Measurements from ENCODE around the gene M1AP.

M1AP gene

DNA sequence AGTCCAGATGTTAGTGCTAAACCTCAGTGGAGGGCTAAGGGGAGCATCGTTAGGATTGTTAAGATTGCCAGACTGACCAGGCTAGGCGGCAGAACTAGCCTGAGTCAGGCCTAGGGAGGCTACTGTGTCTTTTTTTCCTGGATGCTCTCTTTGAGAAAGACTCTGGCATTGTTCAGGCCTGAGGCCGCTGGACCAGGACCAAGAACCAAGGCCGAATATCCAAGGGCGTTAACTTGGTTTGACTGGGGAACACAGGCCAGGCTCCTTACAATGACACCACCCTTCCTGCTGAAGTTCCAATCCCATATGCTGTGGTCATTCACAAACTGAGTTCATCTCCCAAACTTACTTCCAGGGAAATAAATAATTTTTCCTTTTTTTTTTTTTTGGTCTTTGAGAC, 107.8 kb downstream of the M1AP start:
- DNase-seq, result no peak

DNA sequence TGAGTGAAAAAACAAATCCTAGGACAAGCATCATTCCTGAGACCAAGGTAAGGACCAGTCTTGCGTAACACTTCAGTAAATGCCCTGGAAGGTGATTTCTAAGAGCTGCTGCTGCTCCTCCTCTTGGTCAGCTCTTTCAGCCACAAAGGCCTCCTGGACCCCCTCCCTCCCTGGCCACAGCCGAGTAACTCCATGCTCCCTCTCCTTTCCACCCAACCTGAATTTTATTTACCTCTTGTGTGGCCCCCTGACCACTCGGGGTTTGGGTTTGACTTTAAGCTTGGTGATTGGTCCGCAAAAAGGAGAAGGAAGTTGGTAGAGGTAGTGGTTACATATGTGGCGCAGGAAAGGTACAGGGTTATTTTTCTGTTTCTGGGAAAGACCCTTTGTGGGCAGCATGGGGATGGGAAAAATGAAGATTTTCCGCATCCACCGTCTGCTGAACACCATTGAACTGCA, 109.2 kb downstream of the M1AP start:
- DNase-seq, result no peak

DNA sequence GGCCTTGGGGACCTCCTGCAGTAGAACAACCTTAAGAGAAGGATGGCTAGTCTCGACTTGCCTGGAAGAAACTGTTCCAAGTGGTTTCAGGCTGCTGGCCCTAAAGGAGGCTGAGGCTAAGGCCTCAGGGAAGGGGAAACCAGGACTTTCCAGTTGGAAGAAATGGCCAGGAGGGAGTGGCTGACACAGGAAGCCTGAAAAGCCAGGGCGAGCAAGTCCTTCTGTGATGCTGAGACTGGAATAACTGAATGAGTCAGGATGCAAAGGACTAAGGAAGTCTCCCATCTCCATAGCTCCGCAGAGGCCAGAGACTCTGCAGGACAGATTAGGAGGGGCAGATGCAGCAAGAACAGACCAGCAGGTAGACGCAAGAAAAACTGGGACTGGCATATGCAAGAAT, 111.0 kb downstream of the M1AP start:
- no peak for DNase-seq

DNA sequence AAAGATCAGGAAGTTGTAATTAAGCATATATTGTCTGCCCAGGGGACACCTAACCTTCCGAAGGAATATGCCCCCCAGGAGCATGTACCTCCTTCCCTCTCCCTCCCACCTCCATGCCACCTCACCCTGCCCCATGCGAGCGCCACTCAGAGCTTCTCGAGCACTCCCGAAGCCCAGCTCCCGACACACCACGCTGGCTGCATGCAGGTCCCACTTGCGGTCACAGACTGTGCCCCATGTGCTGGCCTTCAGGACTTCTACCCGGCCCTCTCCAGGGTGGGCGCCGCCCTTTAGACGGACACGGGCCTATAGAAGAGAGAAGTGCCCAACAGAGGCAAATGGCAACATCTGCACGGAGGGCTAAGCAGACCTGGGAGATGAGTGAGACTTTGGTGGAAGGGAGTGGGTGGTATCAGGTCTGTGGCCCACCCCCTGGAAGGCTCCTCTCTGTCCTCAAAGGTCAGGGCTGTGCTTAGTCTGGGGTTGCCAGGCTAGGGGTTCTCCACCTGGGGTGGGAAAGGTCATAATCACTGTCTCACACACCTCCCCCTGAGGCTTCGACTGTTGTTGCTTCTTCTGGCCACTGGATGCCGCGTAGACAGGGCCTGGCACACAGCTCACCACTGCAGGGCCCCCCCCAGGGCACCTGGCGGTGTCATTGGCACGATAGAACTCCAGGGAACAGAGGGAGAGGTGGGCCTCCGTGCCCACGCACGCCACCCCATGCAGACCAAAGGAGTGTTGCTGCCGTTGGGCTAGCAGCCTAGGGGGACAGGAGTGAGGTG, 111.8 kb downstream of the M1AP start:
- no peak for DNase-seq

DNA sequence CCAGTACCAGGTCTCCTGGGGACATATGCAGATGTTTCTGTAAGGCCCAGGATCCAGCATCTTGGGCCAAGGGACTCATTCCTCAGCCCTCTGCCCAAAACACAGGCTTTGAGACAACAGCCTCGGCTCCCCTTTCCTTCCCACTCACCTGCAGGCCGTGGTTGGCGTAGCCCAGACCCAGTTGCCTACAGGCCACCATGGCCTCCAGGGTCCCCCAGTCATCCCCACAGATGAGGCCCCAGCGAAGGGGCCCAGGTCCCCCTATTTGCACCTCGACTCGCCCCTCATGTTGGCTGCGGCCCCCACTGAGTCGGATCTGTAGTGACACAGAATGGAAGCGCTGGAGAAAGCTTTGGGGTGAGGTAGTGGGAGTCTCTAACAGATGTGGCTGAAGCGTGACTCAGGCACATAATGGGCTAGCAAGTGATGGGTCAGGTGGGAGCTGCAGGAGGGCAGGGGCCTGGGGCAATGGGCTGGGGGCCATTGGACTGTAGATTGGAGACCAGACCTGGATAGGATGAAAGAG, 112.6 kb downstream of the M1AP start:
- no peak for DNase-seq

DNA sequence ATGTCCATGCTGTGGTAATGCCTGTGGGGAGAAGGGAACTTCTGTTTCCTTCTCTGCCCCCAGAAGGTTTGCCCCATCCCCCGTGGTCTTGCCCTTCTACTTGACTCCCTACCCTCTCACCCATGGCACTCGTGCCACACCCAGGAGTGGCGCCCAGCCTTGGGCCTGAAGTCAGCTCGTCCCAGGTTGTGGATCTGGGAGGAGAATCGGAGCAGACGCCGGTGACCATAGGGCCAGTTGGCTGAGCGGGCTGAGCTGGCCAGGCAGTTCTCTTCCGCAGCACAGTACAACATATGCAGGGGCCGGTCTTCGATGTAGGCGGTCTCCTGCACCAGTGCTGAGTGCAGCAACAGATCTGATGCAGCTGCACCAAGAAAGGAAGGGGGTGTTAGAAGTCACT, 113.7 kb downstream of the M1AP start:
- DNase-seq, result no peak

DNA sequence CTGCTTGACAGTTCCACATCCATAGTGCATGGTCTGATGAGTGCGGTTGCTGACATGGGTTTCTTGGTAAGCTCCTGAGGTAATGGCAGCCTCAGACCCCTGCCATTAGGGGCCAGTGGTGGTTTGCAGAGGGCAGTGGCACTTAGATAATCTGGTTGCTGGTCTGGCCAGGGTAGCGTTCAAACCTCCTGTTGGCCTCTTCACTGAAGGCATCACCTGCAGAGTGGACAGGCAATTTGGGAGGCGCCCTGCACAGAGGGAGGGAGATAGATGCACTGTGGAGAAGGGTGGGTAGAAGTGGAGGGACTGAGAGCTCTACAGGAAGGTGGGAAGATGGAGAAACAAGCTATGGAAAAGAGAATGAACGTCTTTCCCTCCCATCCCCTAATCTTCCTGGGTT, 114.7 kb downstream of the M1AP start:
- DNase-seq, result no peak

DNA sequence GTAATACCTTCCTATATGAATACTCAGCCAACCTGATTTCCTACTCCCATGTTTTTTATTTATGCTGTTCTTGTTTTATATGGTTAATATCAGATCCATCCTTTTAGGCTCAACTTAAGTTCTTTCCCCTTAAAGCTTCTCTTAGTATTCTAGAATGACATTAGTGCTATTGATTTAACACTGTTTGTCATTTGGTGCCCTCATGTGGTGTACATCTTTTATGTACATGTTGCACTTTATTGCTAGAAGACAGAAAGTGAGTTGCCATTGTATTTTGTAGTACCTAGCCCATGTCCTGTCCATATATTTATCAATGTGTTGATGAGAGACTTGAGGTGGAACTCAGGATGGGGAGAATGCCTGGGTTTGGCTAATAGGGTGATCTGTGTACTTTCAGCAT, 115.9 kb downstream of the M1AP start:
- no peak for DNase-seq

DNA sequence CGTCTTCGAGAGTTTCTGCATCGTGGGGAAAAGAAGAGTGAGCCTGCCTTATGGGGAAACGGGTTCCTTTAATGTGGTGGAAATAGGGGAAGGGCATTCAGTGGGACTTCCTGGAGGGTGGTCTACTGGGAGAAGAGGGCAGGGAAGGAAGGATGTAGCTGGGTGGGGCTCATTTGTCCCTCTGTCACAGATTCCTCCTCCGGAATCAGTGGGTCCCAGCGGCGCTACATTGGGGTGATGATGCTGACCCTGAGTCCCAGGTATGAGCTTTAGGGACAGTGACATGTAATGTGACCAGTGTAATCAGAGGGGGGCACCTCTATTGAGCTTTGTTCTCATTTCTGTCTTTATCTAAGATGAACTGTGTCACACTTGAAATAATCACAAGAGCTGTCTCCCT, 116.5 kb downstream of the M1AP start:
- DNase-seq, result no peak

DNA sequence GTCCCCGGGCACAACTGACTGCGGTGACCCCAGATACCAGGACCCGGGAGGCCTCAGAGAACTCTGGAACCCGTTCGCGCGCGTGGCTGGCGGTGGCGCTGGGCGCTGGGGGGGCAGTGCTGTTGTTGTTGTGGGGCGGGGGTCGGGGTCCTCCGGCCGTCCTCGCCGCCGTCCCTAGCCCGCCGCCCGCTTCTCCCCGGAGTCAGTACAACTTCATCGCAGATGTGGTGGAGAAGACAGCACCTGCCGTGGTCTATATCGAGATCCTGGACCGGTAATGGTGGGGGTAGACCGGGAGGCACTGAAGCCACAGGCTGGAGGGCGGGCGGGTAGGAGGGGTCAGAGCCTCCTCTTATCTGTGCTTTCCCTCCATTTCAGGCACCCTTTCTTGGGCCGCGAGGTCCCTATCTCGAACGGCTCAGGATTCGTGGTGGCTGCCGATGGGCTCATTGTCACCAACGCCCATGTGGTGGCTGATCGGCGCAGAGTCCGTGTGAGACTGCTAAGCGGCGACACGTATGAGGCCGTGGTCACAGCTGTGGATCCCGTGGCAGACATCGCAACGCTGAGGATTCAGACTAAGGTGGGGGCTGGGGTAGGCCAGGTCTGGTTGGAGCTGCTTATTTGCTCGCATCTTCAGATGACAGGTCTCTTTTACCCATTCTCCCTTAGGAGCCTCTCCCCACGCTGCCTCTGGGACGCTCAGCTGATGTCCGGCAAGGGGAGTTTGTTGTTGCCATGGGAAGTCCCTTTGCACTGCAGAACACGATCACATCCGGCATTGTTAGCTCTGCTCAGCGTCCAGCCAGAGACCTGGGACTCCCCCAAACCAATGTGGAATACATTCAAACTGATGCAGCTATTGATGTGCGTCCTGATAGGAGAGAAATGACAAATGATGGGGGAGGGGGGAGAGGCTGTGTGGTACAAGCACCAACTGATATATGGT, 117.6 kb downstream of the M1AP start:
- DNase-seq, result peak; percentile 16

DNA sequence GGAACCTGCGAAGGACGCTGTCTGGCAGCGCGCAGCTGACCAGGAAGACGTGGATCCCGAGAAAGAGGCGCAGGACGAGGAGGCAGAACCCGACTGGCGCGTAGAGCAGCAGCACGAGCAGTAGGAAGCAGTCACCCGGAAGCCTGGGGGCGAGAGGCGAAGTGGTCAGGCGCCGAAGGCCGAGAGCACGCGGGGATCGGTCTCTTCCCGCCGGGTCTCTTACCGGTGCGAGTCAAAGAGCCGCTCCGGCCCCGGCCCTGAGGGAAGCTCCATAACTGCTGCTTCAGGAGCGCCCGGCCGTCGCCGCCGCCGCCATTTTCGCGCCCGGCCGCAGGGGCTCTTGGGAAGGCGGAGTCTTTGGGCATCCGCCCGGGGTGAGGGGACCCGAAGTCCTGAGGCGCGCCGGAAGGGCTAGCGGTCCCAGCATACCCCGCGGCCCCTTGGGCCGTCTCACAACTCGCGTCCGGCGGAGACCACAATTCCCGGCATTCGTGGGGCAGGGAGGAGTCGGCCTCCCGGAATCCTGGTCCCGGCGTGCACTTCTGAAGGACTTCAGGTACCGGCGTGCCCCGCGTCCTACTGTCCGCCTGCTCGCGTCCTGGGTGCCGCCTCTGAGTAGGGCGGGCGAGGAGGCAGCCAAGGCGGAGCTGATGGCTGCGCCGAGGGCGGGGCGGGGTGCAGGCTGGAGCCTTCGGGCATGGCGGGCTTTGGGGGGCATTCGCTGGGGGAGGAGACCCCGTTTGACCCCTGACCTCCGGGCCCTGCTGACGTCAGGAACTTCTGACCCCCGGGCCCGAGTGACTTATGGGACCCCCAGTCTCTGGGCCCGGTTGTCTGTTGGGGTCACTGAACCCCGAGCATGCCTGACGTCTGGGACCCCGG, 118.5 kb downstream of the M1AP start, which contains the start of the genes AUP1 and HTRA2:
TSS of gene AUP1 (minus strand) at position 350 of the 882 bp plus-strand sequence. CDS start at position 273, 77 bp downstream.
TSS of gene HTRA2 (plus strand) at position 577 of the 882 bp plus-strand sequence. CDS start at position 651, 74 bp downstream.
- peak; percentile 68 for DNase-seq

DNA sequence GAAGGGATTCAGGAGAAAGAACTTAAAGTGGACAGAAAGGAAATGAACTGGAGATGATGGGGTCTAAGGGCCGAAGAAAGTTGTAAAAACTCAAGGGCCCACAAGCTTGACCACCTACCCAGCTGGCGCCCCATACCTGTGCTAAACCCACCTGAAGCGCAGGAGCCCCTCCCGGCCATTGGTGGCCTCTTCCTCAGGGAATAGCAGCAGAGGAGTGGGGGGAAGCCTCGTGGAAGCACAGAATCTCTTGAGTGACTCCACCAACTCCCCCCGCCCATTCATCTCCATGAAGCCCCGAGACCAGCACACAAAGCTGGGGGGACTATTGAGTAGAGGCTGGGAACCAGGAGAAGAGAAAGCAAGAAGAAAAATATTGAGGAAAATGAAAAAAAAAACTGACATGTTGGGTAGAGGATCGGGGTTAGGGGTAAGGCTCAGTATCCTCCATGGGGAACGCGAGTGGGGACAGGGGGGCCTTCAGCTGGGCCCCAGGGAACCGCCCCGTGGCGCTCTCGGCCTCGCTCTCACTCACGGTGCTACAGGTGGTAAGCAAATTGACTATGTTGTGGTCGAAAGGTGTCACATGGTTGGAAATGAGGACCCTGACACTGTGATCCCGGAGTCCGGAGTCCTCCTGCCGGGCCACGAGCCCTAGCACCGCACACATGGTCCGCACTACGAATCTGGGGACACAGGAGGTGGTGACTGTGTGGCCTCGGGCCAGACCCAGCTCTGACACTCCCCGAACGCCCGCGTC, 119.4 kb downstream of the M1AP start:
- no peak for DNase-seq

DNA sequence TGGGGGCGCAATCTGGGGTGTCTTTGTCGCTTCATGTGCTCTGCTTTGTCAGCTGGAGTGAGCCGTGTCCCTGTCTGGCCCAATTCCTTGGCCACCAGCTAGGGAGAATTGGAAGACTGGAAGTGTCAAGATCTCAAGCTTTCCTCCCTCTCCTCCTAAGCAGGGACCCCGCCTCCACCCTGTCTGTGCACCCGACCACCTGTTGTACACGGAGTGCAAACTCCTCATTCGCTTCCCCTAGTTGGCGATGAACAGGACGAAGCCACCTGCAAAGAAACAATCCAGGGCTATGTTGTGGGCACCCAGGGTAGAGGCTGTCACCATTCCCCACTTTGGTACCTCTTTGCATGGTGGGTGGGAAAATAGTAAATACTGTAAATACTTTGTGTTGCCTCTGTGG, 120.4 kb downstream of the M1AP start:
- no peak for DNase-seq

DNA sequence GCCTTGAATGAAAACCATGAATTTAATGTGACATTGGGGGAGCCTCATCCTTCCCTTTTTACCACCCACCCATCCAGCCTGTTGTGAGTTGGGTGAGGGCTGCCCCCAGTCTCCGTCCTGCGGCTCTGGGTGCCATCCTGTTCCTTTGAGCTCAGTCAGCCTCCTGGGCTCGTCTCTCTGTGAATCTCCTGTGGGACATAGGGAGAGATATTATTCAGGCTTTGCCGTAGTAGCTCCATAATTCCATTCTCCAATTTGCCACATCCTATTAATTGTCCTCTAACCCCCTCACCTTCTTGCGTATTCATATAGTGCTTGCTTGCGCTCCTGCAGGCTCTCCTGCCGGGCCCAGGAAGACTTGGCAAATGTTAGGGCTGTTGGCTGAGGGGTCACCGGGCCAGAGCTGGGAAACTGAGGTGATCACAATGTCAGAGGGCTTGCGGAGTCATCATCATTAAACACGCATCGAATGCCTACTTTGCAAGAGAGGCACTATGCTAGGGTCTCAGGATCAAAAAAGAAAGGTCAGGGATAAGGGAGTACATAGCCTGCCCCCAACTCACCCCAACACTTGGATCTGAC, 121.4 kb downstream of the M1AP start:
- DNase-seq, result no peak

DNA sequence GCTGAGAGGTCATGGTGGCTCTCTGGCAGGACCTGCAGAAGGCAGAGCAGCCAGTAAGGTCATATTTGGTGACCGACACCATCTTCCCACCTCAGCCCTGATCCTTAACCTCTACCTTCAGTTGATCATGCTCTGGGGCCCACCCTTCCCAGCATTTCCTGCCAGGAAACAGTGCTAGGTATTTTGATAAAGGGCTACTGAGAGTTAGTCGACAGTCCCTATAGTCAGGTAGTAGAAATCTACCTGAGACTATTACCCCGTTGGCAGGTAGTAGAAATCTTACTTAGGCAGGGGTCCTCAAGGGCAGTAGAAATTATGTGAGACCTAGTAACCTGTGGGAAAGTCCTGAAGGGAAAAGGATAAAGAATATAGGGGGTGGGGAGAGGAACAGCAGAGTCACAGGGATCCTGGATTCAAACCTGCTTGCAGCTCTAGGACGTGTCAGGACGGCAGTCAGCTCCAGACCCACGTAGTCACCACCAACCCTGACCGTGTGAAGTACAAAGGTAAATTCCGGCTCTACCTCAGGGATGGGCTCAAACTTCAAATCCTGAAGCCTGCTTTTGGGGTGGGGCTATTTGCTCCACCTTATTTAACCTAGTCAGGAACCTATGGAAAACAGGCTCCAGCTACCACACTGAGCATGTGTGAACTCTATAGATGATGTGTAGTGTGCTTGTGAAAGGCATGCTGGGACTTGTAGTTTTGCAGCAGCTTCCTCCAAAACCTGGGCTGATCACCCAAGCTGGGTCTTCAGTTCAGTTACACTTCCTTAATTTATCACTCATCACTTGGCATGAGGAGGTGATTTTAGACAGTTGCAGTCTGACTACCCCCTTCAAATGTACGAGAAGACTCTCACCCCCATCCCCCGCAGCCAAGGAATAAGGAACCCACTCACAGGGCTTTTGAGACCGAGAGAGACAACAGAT, 122.1 kb downstream of the M1AP start, which contains the start of gene DQX1:
TSS of gene DQX1 (minus strand) at position 515 of the 932 bp plus-strand sequence. CDS start at position 13, 502 bp downstream.
- no peak for DNase-seq

DNA sequence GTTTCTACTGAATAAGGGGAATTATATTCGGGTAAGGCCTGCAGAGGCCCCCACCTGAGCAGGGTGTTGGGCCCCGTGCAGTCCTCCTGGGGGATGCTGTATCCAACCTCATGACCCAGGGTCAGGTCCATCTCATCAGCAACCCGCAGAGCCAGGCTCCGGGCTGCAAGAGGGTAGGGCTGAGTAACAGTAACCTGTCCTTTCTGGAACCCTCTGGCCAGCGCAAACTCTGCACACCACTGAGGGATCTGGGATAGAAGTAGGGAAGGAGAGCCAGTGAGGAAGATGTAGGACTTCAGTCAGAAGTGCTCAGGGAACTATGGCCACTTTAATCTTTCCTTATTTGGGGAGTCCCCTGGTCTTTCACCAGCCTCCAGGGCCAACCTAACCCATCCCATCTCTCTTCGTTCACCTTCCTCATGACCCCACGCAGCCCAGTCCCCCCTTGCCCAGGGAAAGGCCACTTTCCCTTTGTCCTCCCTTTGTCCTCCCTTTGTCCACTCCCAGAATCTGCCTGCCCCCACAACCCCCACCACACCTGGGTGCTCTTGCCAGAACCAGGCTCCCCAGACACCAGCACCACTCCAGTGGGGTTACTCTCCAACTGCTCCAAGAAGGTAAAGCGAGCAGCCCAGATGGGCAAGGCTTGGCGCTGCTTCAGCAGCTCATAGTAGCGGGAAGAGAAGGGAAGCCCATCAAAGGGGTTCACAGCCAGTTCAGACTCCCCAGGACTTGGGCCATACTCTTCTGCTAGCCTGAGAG, 123.0 kb downstream of the M1AP start:
- no peak for DNase-seq

DNA sequence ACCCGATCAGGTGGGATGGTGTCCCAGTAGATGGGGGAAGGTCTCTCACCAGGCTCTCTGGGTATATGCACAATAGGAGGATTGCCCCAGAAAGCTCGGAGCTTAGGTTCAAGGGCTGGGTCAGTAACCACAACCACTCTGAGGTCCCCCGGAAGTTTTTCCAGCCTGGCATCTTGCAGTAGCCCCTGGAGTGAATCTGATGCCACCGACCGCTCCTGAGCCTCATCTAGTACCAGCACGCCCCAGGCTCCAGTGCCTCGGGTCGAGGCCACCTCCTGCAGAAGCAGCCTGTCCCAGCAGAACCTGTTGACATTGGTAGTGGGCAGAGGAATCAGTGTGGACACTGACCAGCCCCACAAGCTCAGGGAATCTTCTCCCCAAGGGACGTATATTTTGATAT, 124.1 kb downstream of the M1AP start:
- DNase-seq, result no peak

DNA sequence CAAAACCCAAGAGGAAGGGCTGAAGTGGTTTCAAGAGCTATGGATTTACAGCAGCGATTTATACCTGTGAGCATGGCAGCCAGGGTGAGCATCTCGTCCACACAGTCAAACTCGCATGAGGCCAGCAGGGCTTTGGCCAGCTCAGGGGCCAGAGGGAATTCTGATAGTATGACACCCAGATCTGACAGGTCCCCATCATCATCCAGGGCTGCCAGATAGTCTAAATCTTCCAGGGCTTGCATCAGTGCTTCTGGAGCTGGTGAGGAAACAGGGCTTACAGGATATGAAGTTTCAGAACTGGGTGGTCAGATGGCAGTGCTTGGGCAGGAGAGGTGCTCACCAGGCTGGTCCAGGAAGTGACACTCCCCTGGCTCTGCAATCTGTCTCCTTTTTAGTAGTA, 125.6 kb downstream of the M1AP start:
- DNase-seq, result no peak

DNA sequence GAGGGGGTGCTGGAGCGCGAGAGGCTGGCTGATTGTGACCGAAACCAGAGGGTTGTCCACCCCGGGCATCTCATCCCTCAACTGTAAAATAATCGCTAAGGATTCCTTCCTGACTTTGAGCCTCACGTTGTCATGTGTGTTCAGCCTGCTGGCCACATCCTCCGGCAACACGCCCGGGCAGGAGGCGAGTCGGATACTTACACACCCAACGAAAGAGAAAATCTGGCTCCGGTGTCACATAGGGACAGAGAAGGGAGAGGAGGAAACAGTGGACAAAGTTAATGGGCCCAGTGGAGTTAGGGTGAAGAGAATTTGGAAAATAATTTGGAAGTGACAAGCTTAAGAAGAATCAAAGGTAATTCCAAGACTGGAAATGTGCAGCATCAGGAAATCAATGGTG, 131.5 kb downstream of the M1AP start:
- DNase-seq, result no peak

Data from effector CD8-positive, alpha-beta T cell (primary cell).